Heart left ventricle (tissue), 16 donors: ENCODE data around the gene RARS2. TPM values are rescaled to one million over a fixed set of nuclear protein-coding genes. Genes with fewer than 3 reads are reported as not detected.
A peak's percentile ranks its signal among the peaks of the same experiment; 100 is the strongest.

Experiments used
- ATAC-seq, 4 donors: fragments of 200-7000 bp; cut with Tn5 transposase; one replicate each; pipeline ENCODE4 v1.9.1; 2020 to 2022; ENCODE audit warnings: moderate library complexity in 4 of 4, mild to moderate bottlenecking in 3 of 4, moderate number of reproducible peaks in 1 of 4
- DNase-seq, 5 donors: peaks; one replicate each; pipeline ENCODE4 v3.0.0-alpha.2; 2020
- H3K27ac ChIP-seq, 12 donors: fragments of 200-600 bp; sonication (generic) in 4 of 12; one replicate each; pipeline versions ENCODE4 v1.5.0 to v1.8.0; 2016 to 2022; ENCODE audit warnings: mild to moderate bottlenecking in 2 of 12
- H3K27me3 ChIP-seq, 9 donors: fragments of 200-600 bp; sonication (generic) in 2 of 9; one replicate each; pipeline versions ENCODE4 v1.5.1 to v1.8.0; 2016 to 2022; ENCODE audit warnings: mild to moderate bottlenecking in 3 of 9
- H3K36me3 ChIP-seq, 9 donors: fragments of 200-600 bp; sonication (generic) in 2 of 9; one replicate each; pipeline versions ENCODE4 v1.5.0 to v1.8.0; 2018 to 2022; ENCODE audit warnings: mild to moderate bottlenecking in 2 of 9
- H3K4me1 ChIP-seq, 12 donors: fragments of 200-600 bp; sonication (generic) in 4 of 12; one replicate each; pipeline versions ENCODE4 v1.5.0 to v1.8.0; 2016 to 2022; ENCODE audit warnings: mild to moderate bottlenecking in 3 of 12
- H3K4me3 ChIP-seq, 12 donors: fragments of 200-600 bp; sonication (generic) in 4 of 12; one replicate each; pipeline versions ENCODE4 v1.5.0 to v1.8.0; 2017 to 2022; ENCODE audit warnings: mild to moderate bottlenecking in 9 of 12, moderate library complexity in 4 of 12
- H3K9me3 ChIP-seq, 12 donors: fragments of 200-600 bp; sonication (generic) in 4 of 12; one replicate each; pipeline versions ENCODE4 v1.5.0 to v1.8.0; 2016 to 2022; ENCODE audit warnings: mild to moderate bottlenecking in 1 of 12
- POLR2A ChIP-seq, 2 donors: fragments of 450-650 bp; IDR thresholded peaks; one replicate each; pipeline ENCODE4 v1.6.1; 2017; ENCODE audit warnings: antibody characterized with exemption in 2 of 2, mild to moderate bottlenecking in 2 of 2, moderate library complexity in 2 of 2
- WGBS, 4 donors: extraction: QIAGEN DNeasy Blood & Tissue Kit in 2 of 4; methylation state at CpG; one replicate each; pipeline versions ENCODE4 v1.1.5 to v1.1.7; 2013 to 2018; 5-methylcytosine and 5-hydroxymethylcytosine counted together
- intact Hi-C, 10 donors: fragments of 100-400 bp; cut with DNase I; formaldehyde crosslinking; loops; one replicate each; pipeline versions ENCODE4 v1.11.1 to v1.14.2; 2022
- polyA plus RNA-seq, 2 donors: library from polyadenylated mRNA; stranded (reverse); fragments of 200-250 nt; gene quantifications; one replicate each; pipeline ENCODE4 v1.2.3, GENCODE V29; 2013
- total RNA-seq, 9 donors: library from RNA; depleted of rRNA in 2 of 9; stranded (reverse); fragments of >200 nt in 2 of 9; fragmentation: NEBNext Ultra II Directional in 3 of 9; extraction: Animal tissue kit (Norgen Biotek cat#: 25700) in 3 of 9; gene quantifications; one replicate each; pipeline versions ENCODE4 v1.1.0 to v1.2.4, GENCODE V29; 2016 to 2023
- TF ChIP-seq, protein P1 (sequence below), 12 donors: fragments of 200-600 bp; sonication (generic) in 4 of 12; IDR thresholded peaks; one replicate each; pipeline versions ENCODE4 v1.5.0 to v1.8.0; 2018 to 2022; ENCODE audit warnings: antibody characterized with exemption in 12 of 12, mild to moderate bottlenecking in 5 of 12
- donor health status: ischemic (EF 13 %, LVEDD 7.1; RV severe dilation, severe dysfunction).
- donor health status: healthy with polysubstance abuse.
- donor health status: DM: no; HTN: yes; CAD: no.
- donor health status: DM: no; HTN: no; CAD: no.
- donor health status: ischemic (EF 25% LVEDD 6.9; RV normal size, moderate dysfunction).
- donor health status: ischemic (EF 25% LVEDD 5.7; RV mildly dilated, moderate dysfunction).
- donor health status: healthy.
- donor health status: DM: yes; HTN: yes; CAD: no.
- donor health status: ischemic (EF 35%, LVEDD 5.7; RV mildly dilated, moderate dysfunction).
- donor health status: nonischemic (EF 11% LVEDD 7.7; RV severe dilation, severe dysfunction).
- donor health status: DM: yes; HTN: yes; CAD: no.
- donor health status: PGD.
- donor health status: ischemic (EF 29% LVEDD 5.4; RV normal size, mild dysfunction).
- donor health status: nonischemic (EF 23%, LVEDD 6.1; RV moderate dilation, normal function).

The RARS2 gene
- total and polyA plus RNA-seq, 11 donors, result 10.2 to 24.2 (median 20.3) TPM

DNA sequence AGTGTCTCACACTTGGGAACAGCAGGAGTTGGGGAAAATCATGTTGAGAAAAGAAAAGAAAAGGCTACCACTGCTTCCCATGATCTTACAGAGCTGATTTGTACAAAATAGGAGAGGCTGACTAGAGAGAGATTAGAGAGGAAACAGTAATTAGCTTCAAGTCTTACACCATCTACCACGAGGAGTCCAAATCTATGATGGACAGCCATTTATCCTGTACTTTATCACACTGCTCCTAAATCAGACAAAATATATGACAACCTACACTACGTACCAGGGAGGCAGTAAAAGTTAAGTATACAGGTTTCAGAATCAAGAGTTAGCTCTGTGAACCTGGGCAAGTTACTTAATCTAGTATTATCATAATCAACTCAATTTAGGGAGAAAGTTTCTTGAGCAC lies 38.0 kb downstream of the RARS2 start:
- TF ChIP-seq POLR2A (IDR thresholded peaks at IDR 0.05), result no peak
- TF ChIP-seq, protein P1, sequence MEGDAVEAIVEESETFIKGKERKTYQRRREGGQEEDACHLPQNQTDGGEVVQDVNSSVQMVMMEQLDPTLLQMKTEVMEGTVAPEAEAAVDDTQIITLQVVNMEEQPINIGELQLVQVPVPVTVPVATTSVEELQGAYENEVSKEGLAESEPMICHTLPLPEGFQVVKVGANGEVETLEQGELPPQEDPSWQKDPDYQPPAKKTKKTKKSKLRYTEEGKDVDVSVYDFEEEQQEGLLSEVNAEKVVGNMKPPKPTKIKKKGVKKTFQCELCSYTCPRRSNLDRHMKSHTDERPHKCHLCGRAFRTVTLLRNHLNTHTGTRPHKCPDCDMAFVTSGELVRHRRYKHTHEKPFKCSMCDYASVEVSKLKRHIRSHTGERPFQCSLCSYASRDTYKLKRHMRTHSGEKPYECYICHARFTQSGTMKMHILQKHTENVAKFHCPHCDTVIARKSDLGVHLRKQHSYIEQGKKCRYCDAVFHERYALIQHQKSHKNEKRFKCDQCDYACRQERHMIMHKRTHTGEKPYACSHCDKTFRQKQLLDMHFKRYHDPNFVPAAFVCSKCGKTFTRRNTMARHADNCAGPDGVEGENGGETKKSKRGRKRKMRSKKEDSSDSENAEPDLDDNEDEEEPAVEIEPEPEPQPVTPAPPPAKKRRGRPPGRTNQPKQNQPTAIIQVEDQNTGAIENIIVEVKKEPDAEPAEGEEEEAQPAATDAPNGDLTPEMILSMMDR (IDR thresholded peaks at IDR 0.05), result no peak
- H3K27ac ChIP-seq, result no peak overlapping the region
- no peaks in the 10 kb centered on the region for H3K27me3 ChIP-seq
- ATAC-seq (no peak), DNase-seq (no peak)
- no peaks in the 10 kb centered on the region for H3K4me1 ChIP-seq
- no peaks in the 10 kb centered on the region for H3K9me3 ChIP-seq
- 76 to 83% (median 80%) methylated on average over 2 of the region's 2 CpGs for WGBS, 4 donors
- H3K4me3 ChIP-seq, result no peak overlapping the region
- intact Hi-C loops, result no loop called here
- H3K36me3 ChIP-seq, result peaks cover 0 to 91% (median 63%) of the 10 kb centered on the region in 9 donors

DNA sequence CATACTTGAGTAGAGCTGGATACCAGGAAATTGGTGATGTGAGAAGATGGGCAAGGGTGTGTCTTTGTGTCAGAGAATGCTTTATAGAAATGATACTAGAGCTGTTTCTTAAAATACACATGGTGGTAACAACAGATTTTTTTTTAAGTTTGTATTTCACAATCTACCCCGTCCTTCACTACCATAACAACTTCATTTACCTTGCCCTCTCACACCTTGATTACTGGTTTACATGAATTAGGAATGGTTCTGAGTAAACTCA lies 45.4 kb downstream of the RARS2 start:
- intact Hi-C loops, result no loop called here
- Histone ChIP-seq H3K27ac (no peak overlapping the region), H3K9me3 (peaks cover 0 to 2% (median 0%) of the 10 kb centered on the region in 12 donors), H3K4me3 (no peak overlapping the region), H3K27me3 (no peaks in the 10 kb centered on the region), H3K4me1 (peaks cover 0 to 14% (median 5%) of the 10 kb centered on the region in 12 donors), H3K36me3 (peaks cover 0 to 80% (median 55%) of the 10 kb centered on the region in 9 donors)
- ATAC-seq (no peak), DNase-seq (no peak)
- 87 to 98% (median 93%) methylated on average over 1 of the region's 1 CpG for WGBS, 4 donors
- TF ChIP-seq, protein P1 (IDR thresholded peaks at IDR 0.05), result no peak
- TF ChIP-seq POLR2A (IDR thresholded peaks at IDR 0.05), result no peak

DNA sequence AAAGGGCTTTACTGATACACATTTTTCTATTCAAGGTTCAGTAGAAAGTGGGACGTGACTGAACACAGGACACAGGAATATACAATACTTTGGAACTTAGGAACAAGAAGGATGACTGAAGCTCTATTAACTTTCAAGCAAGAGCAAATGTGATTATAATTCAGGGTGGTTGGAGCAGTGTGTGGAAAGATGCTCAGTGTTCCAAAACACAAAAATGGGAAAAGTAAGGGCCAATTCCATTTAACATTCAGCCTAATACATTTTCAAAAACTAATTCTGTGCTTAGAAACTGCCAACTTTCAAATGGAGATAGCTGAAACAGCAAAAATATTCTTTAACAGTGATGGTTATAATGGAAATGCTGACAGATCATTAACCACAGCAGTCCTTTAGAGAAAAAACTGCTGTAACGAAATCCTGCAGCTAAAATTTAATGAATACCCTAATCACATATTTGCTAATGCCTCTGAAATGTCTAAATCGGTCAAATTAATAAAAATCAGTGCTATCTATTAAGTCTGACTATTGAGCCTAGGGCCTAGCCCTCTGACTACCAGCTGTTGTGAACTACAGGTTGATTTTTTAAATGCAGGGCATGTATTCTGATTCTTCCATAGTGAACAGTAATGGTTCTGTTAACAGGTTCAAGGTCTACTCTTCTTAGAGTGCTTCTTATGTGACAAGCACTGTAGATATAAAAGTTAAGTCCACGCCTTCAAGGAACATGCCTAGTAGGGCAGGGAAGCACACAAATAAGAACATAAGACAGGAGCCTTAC lies 45.9 kb downstream of the RARS2 start:
- TF ChIP-seq, protein P1 (IDR thresholded peaks at IDR 0.05), result no peak
- TF ChIP-seq POLR2A (IDR thresholded peaks at IDR 0.05), result no peak
- ATAC-seq, result no peak
- Histone ChIP-seq H3K9me3 (peaks cover 0 to 4% (median 0%) of the 10 kb centered on the region in 12 donors), H3K36me3 (peaks cover 0 to 80% (median 53%) of the 10 kb centered on the region in 9 donors), H3K27me3 (no peaks in the 10 kb centered on the region), H3K4me3 (no peak overlapping the region), H3K27ac (no peak overlapping the region), H3K4me1 (peaks cover 0 to 14% (median 5%) of the 10 kb centered on the region in 12 donors)
- WGBS, 4 donors, result 91 to 96% (median 93%) methylated on average over 4 of the region's 4 CpGs
- DNase-seq, result no peak
- intact Hi-C loops, result no loop called here

DNA sequence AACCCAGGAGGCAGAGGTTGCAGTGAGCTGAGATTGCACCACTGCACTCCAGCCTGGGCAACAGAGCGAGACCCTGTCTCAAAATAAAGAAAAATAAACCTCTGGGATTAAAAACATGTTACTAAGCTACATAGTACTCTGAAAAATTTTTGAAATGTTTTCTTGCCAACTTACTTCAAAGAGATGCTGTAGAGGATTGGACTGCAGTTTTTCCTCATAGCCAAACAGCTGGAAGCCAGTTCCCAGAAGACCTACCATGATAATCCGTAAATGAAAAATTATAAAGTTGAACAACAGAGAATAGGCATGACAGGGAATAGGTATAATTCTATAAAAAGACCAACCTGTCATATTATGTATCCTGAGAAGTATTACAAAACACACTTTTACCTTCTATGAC lies 48.0 kb downstream of the RARS2 start:
- DNase-seq (no peak), ATAC-seq (peak in 3 of 4 donors; percentile 17 to 41 (median 33))
- H3K4me1 ChIP-seq, result peaks cover 0 to 14% (median 5%) of the 10 kb centered on the region in 12 donors
- no peaks in the 10 kb centered on the region for H3K27me3 ChIP-seq
- peaks cover 0 to 70% (median 38%) of the 10 kb centered on the region in 9 donors for H3K36me3 ChIP-seq
- H3K27ac ChIP-seq, result peak overlapping the region in 5 of 12 donors; percentile 44 to 66 (median 61)
- no peak for TF ChIP-seq POLR2A (IDR thresholded peaks at IDR 0.05)
- TF ChIP-seq, protein P1 (IDR thresholded peaks at IDR 0.05), result no peak
- intact Hi-C loops, result no loop called here
- peaks cover 0 to 4% (median 0%) of the 10 kb centered on the region in 12 donors for H3K9me3 ChIP-seq
- H3K4me3 ChIP-seq, result no peak overlapping the region
- 65 to 84% (median 71%) methylated on average over 2 of the region's 2 CpGs for WGBS, 4 donors
